MM.1S (cell line): ENCODE data around the gene KRT28.

ENCODE experiments used
- CTCF ChIP-seq: fragments of 300-600 bp; sonication (generic); IDR thresholded peaks from 2 replicates; pipeline ENCODE4 v1.5.1; 2016; ENCODE audit warnings: antibody characterized with exemption, low read length, mixed read lengths
- EZH2 ChIP-seq: fragments of 300-600 bp; sonication (generic); optimal IDR thresholded peaks from 2 replicates; pipeline ENCODE3; 2017; ENCODE audit warnings: low read depth, mild to moderate bottlenecking, antibody characterized with exemption, low read length, mixed read lengths

GRCh38 chr17:40818343-40818732, 18.6 kb upstream of the KRT28 start:
- no peak for TF ChIP-seq CTCF
- no peak for TF ChIP-seq EZH2
